Measurements from ENCODE around the gene C2orf81.

GRCh38 chr2:74373221-74373676, 48.2 kb downstream of the C2orf81 start:
- TF ChIP-seq CTCF (IDR thresholded peaks at IDR 0.05; ENCODE audit: borderline replicate concordance, extremely low read depth, low read length, poor library complexity, severe bottlenecking): no peak
- no peak for TF ChIP-seq EZH2 (IDR thresholded peaks at IDR 0.05; ENCODE audit: borderline replicate concordance, low read depth, low read length, severe bottlenecking)
